Caki2 (cell line): ENCODE results near the gene RAB19. TPM values are rescaled to one million over a fixed set of nuclear protein-coding genes. Genes with fewer than 3 reads are reported as not detected.
A peak's percentile ranks its signal among the peaks of the same experiment; 100 is the strongest.

Experiments used
- DNase-seq: peaks from one replicate; pipeline ENCODE4 v3.0.0-alpha.2; 2015; ENCODE audit warnings: low read depth
- in situ Hi-C: cut with HindIII; loops from 2 replicates; pipeline ENCODE4 v1.10.0; 2016; ENCODE audit warnings: low sequenced_read_pairs, low pct_unique_long_range_greater_than_20kb, mixed read lengths
- total RNA-seq: library from RNA; depleted of rRNA; stranded (reverse); fragments of >200 nt; shearing (Covaris generic); gene quantifications from 2 replicates; pipeline ENCODE4 v1.2.3, GENCODE V29; 2014; ENCODE audit warnings: low replicate concordance; rRNA removed

RAB19 gene
- 6.3 TPM in 1 of 2 replicates, not detected in the other for total RNA-seq

GRCh38 chr7:140403878-140404564, at the start of gene RAB19:
Gene RAB19 (plus strand): TSS chr7:140404058. CDS start chr7:140407647, 3,589 bp downstream.
- DNase-seq: no peak
- in situ Hi-C loops: no loop called here

DNA sequence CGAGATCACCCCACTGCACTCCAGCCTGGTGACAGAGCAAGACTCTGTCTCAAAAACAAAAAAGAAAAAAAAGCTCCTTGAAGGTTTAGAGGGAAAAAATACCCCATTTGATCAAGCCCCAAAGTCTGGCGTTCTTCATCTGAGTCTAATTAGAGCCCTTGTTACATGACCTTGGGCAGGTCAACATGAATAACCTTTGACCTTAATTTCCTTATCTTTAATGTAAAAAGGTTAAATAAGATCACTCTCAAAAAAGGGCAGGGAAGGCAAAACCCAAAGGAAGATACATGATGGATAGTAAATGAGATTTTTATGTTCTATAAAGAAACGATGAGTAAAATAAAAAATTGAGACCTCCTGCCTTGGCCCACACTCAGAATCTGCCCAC, 45.8 kb upstream of the RAB19 start:
- in situ Hi-C loops: no loop called here
- DNase-seq: no peak

DNA sequence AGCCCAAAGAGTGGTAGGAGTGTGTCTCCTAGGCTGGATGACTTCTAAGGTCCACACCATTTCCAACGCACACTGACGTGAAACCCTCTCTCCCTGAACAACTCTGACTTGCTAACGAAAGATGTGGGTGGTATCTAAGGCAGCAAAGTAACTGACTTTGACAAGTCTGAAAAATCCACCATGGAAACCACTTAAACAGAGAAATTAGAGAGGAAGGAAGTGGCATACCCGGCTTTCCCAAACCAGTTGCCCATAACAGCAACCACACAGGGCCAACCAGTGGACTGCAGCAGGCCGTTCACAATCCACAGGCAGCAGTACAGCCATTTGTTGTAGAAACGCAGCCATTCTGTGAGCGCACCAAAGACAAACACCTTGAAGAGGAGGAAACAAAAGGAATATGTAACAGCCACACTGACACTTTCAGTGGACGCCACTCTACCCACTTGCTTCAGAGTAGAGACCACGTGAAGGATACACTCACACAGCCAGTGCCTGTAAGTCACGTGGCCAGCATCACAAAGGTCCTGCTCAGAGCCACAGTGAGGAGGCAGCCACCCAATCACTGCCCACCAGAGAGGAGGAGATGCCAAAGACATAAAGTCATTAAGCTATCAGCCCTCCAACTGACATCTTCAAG, 45.3 kb upstream of the RAB19 start:
- DNase-seq: no peak
- in situ Hi-C loops: no loop called here

GRCh38 chr7:140360697-140361229, 43.1 kb upstream of the RAB19 start:
- in situ Hi-C loops: no loop called here
- no peak for DNase-seq

DNA sequence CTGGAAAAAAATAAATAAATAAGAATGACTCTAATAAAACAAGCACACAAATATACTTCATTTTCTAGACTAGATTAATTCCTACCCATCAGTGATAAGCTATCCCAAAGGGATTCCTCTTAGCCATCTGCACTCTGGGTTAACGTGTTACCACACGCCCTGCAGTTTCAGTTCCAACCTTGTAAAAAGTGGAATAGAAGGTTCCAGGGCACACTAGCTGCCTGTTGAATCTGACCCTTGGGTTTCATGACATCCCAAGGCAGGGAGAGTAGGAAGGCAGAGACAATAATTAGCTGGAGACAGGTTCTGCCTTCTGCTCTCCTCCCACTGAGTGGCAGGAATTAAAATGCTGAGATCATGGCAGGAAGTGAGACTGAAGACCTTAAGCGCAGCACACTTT, 39.0 kb upstream of the RAB19 start:
- in situ Hi-C loops: no loop called here
- no peak for DNase-seq

DNA sequence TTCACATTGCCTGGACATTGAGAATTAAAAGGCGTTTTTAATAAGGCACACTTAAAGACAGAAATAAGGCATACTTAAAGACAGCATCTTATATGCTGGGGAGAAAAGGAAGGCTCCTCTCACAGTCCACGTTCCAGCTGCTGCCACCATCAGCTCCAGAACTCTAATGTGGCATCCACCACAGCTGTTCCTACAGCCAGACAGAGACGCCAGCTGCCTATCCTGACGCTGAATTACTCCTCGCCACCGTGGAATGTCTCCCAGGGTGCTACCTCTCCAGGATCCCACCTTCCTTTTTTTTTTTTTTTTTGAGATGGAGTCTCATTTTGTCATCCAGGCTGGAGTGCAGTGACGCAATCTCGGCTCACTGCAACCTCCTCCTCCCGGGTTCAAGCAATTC, 36.3 kb upstream of the RAB19 start:
- no peak for DNase-seq
- in situ Hi-C loops: no loop called here

- DNase-seq: no peak
- in situ Hi-C loops: no loop called here
These were observed 34.6 kb upstream of the RAB19 start for GRCh38 chr7:140369294-140369693.

- no peak for DNase-seq
- in situ Hi-C loops: no loop called here
These were observed 28.5 kb upstream of the RAB19 start for GRCh38 chr7:140375323-140375722.

DNA sequence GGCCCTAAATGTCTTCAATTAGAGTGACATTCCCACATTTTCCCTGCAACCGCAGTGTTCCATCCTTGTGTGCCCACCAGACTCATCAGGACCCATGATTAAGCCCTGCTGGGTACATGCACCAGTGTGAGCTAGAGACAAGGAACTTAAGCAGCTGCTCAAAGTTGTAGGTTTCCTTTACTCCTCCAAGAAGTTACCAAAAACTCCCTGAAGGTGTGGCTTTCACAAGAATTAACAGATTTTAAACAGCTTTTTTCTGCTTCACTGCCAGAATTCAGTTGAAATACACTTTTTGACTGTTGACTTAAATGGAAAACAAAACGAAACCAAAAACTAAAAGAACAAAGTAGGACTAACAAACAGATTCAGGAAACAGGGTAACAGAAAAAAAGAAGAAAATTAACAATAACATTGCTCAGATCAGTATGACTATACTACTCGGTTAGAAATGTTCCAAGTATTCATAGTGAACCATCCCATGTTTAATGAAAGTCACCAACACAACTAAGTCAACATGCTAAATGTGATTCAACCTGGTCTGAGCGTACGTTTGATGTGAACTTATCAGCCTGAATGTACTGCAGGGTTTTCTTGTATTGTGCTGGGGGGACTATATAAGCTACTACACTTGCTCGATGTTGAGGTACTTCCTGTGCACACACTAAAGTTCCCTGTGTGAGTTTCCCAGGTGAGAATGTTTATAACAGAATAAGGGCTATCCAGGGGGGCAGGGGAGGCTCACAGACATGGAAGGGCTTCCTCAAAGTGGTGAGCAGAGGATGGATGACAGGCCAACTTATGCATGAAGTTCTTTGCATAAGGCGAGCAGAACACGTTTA, 27.7 kb upstream of the RAB19 start:
- in situ Hi-C loops: no loop called here

GRCh38 chr7:140383954-140384713, 19.7 kb upstream of the RAB19 start:
- no peak for DNase-seq
- in situ Hi-C loops: no loop called here

More for the DNA sequence above, 27.7 kb upstream of the RAB19 start:
- no peak for DNase-seq

DNA sequence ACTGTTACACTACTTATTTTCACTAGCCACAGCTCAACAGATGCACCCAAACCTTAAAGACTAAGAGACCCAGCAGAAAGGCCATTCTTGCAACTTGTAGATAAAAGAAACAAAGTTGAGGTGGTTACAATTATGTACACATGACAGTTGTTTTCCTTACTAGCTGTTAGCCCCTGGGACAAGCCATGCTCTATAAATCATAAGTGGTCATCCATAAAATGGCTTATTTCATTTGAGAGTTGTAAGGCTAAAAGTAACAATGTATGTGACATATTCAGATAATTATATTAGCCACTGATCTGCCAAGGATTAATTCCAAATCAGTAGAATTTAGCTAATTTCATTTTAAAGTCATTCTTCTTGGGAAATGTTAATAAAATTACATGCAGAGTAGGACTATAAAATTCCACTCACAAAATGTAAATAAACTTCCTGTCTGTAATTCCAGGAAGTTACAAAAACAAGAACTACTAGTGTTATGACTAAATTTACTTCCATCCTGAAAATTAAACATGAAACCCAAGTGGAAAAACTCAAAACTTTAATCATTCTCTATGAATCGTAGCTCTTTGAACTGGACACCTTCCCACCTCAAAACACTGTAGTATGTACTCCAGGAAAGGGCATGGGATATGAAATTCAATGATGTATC, 18.8 kb upstream of the RAB19 start:
- DNase-seq: no peak
- in situ Hi-C loops: no loop called here

- no peak for DNase-seq
- in situ Hi-C loops: no loop called here
These were observed 14.4 kb upstream of the RAB19 start for GRCh38 chr7:140389445-140389844.

- in situ Hi-C loops: no loop called here
- no peak for DNase-seq
These were observed 13.8 kb upstream of the RAB19 start for GRCh38 chr7:140390034-140390433.

GRCh38 chr7:140390466-140391190, 13.2 kb upstream of the RAB19 start:
- DNase-seq: peak; percentile 81
- in situ Hi-C loops: no loop called here

DNA sequence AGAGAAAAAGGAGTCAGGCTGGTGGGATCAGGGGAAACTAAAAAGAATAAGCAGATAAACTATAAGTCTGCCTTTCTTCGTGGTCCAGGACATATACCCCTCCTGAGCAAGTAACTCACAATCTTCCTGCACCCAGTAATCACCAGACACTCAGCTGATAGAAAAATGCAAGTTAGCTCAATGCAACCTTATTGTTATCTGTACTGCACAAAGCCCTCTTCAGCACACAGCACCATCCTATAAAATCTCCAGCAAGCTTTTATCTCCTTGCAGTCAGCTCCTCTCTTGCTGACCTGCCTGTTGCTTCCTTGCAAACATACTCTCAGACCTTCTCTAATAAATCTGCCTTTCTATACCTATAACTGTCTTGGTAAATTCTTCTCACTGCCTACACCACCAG, 12.2 kb upstream of the RAB19 start:
- in situ Hi-C loops: no loop called here
- DNase-seq: no peak

GRCh38 chr7:140393756-140394306, 10.0 kb upstream of the RAB19 start:
- DNase-seq: no peak
- in situ Hi-C loops: no loop called here
